ENCODE measurements around the gene NUDC.

The NUDC gene

GRCh38 chr1:26911399-26912146, 10.0 kb upstream of the NUDC start:
- no CpG with 5 or more reads among the region's 8 CpGs for WGBS (ENCODE audit: insufficient coverage, insufficient read length)
- H3K4me3 ChIP-seq (ENCODE audit: low read length), result no peak overlapping the region
- H3K4me1 ChIP-seq (ENCODE audit: control insufficient read depth, insufficient read depth, low read length), result no peaks in the 10 kb centered on the region
- no peaks in the 10 kb centered on the region for H3K9me3 ChIP-seq (ENCODE audit: control insufficient read depth, insufficient read depth, low read length)
- H3K36me3 ChIP-seq (ENCODE audit: control insufficient read depth, insufficient read depth, low read length), result no peaks in the 10 kb centered on the region
- H3K27ac ChIP-seq (ENCODE audit: low read length), result no peak overlapping the region
- no peak for DNase-seq (ENCODE audit: low read depth, low spot score)
- H3K27me3 ChIP-seq (ENCODE audit: control insufficient read depth, insufficient read depth, low read length), result no peaks in the 10 kb centered on the region

GRCh38 chr1:26912147-26912490, 9.4 kb upstream of the NUDC start:
- Histone ChIP-seq H3K9me3 (ENCODE audit: control insufficient read depth, insufficient read depth, low read length) (no peaks in the 10 kb centered on the region), H3K4me3 (ENCODE audit: low read length) (no peak overlapping the region), H3K36me3 (ENCODE audit: control insufficient read depth, insufficient read depth, low read length) (no peaks in the 10 kb centered on the region), H3K27me3 (ENCODE audit: control insufficient read depth, insufficient read depth, low read length) (no peaks in the 10 kb centered on the region), H3K27ac (ENCODE audit: low read length) (no peak overlapping the region), H3K4me1 (ENCODE audit: control insufficient read depth, insufficient read depth, low read length) (no peaks in the 10 kb centered on the region)
- WGBS (ENCODE audit: insufficient coverage, insufficient read length), result no CpG with 5 or more reads among the region's 2 CpGs
- DNase-seq (ENCODE audit: low read depth, low spot score), result no peak

- H3K27me3 ChIP-seq (ENCODE audit: control insufficient read depth, insufficient read depth, low read length), result no peaks in the 10 kb centered on the region
Observed at GRCh38 chr1:26913389-26913753, 8.2 kb upstream of the NUDC start.

GRCh38 chr1:26913754-26914619, 7.6 kb upstream of the NUDC start, which contains the start of gene NR0B2:
NR0B2 (minus strand) TSS chr1:26913975; CDS start chr1:26913940, 35 bp downstream.
- no peaks in the 10 kb centered on the region for H3K4me1 ChIP-seq (ENCODE audit: control insufficient read depth, insufficient read depth, low read length)
- H3K9me3 ChIP-seq (ENCODE audit: control insufficient read depth, insufficient read depth, low read length), result no peaks in the 10 kb centered on the region
- H3K27ac ChIP-seq (ENCODE audit: low read length), result no peak within 1 kb of the TSS
- no peak within 1 kb of the TSS for H3K4me3 ChIP-seq (ENCODE audit: low read length)
- DNase-seq (ENCODE audit: low read depth, low spot score), result no peak
- no peaks in the 10 kb centered on the region for H3K36me3 ChIP-seq (ENCODE audit: control insufficient read depth, insufficient read depth, low read length)
- no CpG with 5 or more reads among the region's 16 CpGs for WGBS (ENCODE audit: insufficient coverage, insufficient read length)
- no peaks in the 10 kb centered on the region for H3K27me3 ChIP-seq (ENCODE audit: control insufficient read depth, insufficient read depth, low read length)

More at GRCh38 chr1:26913389-26913753, 8.2 kb upstream of the NUDC start:
- WGBS (ENCODE audit: insufficient coverage, insufficient read length), result no CpG with 5 or more reads among the region's 5 CpGs
- no peaks in the 10 kb centered on the region for H3K4me1 ChIP-seq (ENCODE audit: control insufficient read depth, insufficient read depth, low read length)
- H3K4me3 ChIP-seq (ENCODE audit: low read length), result no peak overlapping the region
- DNase-seq (ENCODE audit: low read depth, low spot score), result no peak
- no peak overlapping the region for H3K27ac ChIP-seq (ENCODE audit: low read length)
- no peaks in the 10 kb centered on the region for H3K9me3 ChIP-seq (ENCODE audit: control insufficient read depth, insufficient read depth, low read length)
- H3K36me3 ChIP-seq (ENCODE audit: control insufficient read depth, insufficient read depth, low read length), result no peaks in the 10 kb centered on the region

- H3K4me3 ChIP-seq (ENCODE audit: low read length), result no peak overlapping the region
- DNase-seq (ENCODE audit: low read depth, low spot score), result no peak
- H3K27me3 ChIP-seq (ENCODE audit: control insufficient read depth, insufficient read depth, low read length), result no peaks in the 10 kb centered on the region
- H3K36me3 ChIP-seq (ENCODE audit: control insufficient read depth, insufficient read depth, low read length), result no peaks in the 10 kb centered on the region
- no peaks in the 10 kb centered on the region for H3K4me1 ChIP-seq (ENCODE audit: control insufficient read depth, insufficient read depth, low read length)
- no CpG with 5 or more reads among the region's 5 CpGs for WGBS (ENCODE audit: insufficient coverage, insufficient read length)
- H3K27ac ChIP-seq (ENCODE audit: low read length), result no peak overlapping the region
- H3K9me3 ChIP-seq (ENCODE audit: control insufficient read depth, insufficient read depth, low read length), result no peaks in the 10 kb centered on the region
Observed at GRCh38 chr1:26915204-26915842, 6.2 kb upstream of the NUDC start.

GRCh38 chr1:26921126-26921539, 410 bp upstream of the NUDC start:
- DNase-seq (ENCODE audit: low read depth, low spot score), result no peak
- peaks cover 3% of the 10 kb centered on the region; the same call in 1 of the 2 replicates for H3K4me1 ChIP-seq (ENCODE audit: control insufficient read depth, insufficient read depth, low read length)
- H3K27me3 ChIP-seq (ENCODE audit: control insufficient read depth, insufficient read depth, low read length), result no peaks in the 10 kb centered on the region
- H3K9me3 ChIP-seq (ENCODE audit: control insufficient read depth, insufficient read depth, low read length), result no peaks in the 10 kb centered on the region
- no CpG with 5 or more reads among the region's 7 CpGs for WGBS (ENCODE audit: insufficient coverage, insufficient read length)
- peak overlapping the region; percentile 13; the same call in 1 of the 2 replicates for H3K4me3 ChIP-seq (ENCODE audit: low read length)
- peaks cover 3% of the 10 kb centered on the region; the same call in 1 of the 2 replicates for H3K36me3 ChIP-seq (ENCODE audit: control insufficient read depth, insufficient read depth, low read length)
- no peak overlapping the region for H3K27ac ChIP-seq (ENCODE audit: low read length)

GRCh38 chr1:26922431-26922729, 837 bp downstream of the NUDC start:
- Histone ChIP-seq H3K36me3 (ENCODE audit: control insufficient read depth, insufficient read depth, low read length) (peaks cover 8% of the 10 kb centered on the region; the same call in 1 of the 2 replicates), H3K27ac (ENCODE audit: low read length) (no peak overlapping the region), H3K4me1 (ENCODE audit: control insufficient read depth, insufficient read depth, low read length) (peaks cover 3% of the 10 kb centered on the region; the same call in 1 of the 2 replicates), H3K4me3 (ENCODE audit: low read length) (peak overlapping the region; percentile 86; the same call in 1 of the 2 replicates), H3K9me3 (ENCODE audit: control insufficient read depth, insufficient read depth, low read length) (no peaks in the 10 kb centered on the region), H3K27me3 (ENCODE audit: control insufficient read depth, insufficient read depth, low read length) (no peaks in the 10 kb centered on the region)
- DNase-seq (ENCODE audit: low read depth, low spot score), result no peak
- WGBS (ENCODE audit: insufficient coverage, insufficient read length), result no CpG with 5 or more reads among the region's 6 CpGs

- no CpG with 5 or more reads among the region's 3 CpGs for WGBS (ENCODE audit: insufficient coverage, insufficient read length)
- no peak for DNase-seq (ENCODE audit: low read depth, low spot score)
- no peak overlapping the region for H3K27ac ChIP-seq (ENCODE audit: low read length)
- H3K9me3 ChIP-seq (ENCODE audit: control insufficient read depth, insufficient read depth, low read length), result no peaks in the 10 kb centered on the region
- H3K4me3 ChIP-seq (ENCODE audit: low read length), result no peak overlapping the region; the same call in 1 of the 2 replicates
- H3K36me3 ChIP-seq (ENCODE audit: control insufficient read depth, insufficient read depth, low read length), result peaks cover 8% of the 10 kb centered on the region; the same call in 1 of the 2 replicates
- H3K27me3 ChIP-seq (ENCODE audit: control insufficient read depth, insufficient read depth, low read length), result no peaks in the 10 kb centered on the region
- H3K4me1 ChIP-seq (ENCODE audit: control insufficient read depth, insufficient read depth, low read length), result peaks cover 3% of the 10 kb centered on the region; the same call in 1 of the 2 replicates
Observed at GRCh38 chr1:26922901-26923300, 1.4 kb downstream of the NUDC start.

- H3K9me3 ChIP-seq (ENCODE audit: control insufficient read depth, insufficient read depth, low read length), result no peaks in the 10 kb centered on the region
- WGBS (ENCODE audit: insufficient coverage, insufficient read length), result no CpG with 5 or more reads among the region's 3 CpGs
- no peaks in the 10 kb centered on the region for H3K27me3 ChIP-seq (ENCODE audit: control insufficient read depth, insufficient read depth, low read length)
- H3K36me3 ChIP-seq (ENCODE audit: control insufficient read depth, insufficient read depth, low read length), result peaks cover 11% of the 10 kb centered on the region; the same call in 1 of the 2 replicates
- peaks cover 3% of the 10 kb centered on the region; the same call in 1 of the 2 replicates for H3K4me1 ChIP-seq (ENCODE audit: control insufficient read depth, insufficient read depth, low read length)
- no peak overlapping the region for H3K4me3 ChIP-seq (ENCODE audit: low read length)
- no peak for DNase-seq (ENCODE audit: low read depth, low spot score)
- H3K27ac ChIP-seq (ENCODE audit: low read length), result no peak overlapping the region
Observed at GRCh38 chr1:26923711-26924110, 2.2 kb downstream of the NUDC start.

- Histone ChIP-seq H3K27me3 (ENCODE audit: control insufficient read depth, insufficient read depth, low read length) (no peaks in the 10 kb centered on the region), H3K9me3 (ENCODE audit: control insufficient read depth, insufficient read depth, low read length) (no peaks in the 10 kb centered on the region), H3K36me3 (ENCODE audit: control insufficient read depth, insufficient read depth, low read length) (peaks cover 19% of the 10 kb centered on the region; the same call in 1 of the 2 replicates), H3K4me3 (ENCODE audit: low read length) (no peak overlapping the region), H3K27ac (ENCODE audit: low read length) (no peak overlapping the region), H3K4me1 (ENCODE audit: control insufficient read depth, insufficient read depth, low read length) (no peaks in the 10 kb centered on the region; the same call in 1 of the 2 replicates)
- no CpG with 5 or more reads among the region's 3 CpGs for WGBS (ENCODE audit: insufficient coverage, insufficient read length)
- DNase-seq (ENCODE audit: low read depth, low spot score), result no peak
Observed at GRCh38 chr1:26932531-26932930, 11.0 kb downstream of the NUDC start.
